ENCODE results near the gene TCHHL1.
A peak's percentile ranks its signal among the peaks of the same experiment; 100 is the strongest.

TCHHL1 gene

GRCh38 chr1:152038871-152039270 lies 50.0 kb downstream of the TCHHL1 start:
- no peak for TF ChIP-seq ZNF274 (IDR thresholded peaks at IDR 0.05; ENCODE audit: low read depth, low read length)
- no peak overlapping the region for H3K4me3 ChIP-seq (ENCODE audit: low read length)

GRCh38 chr1:152036267-152037216 lies 52.3 kb downstream of the TCHHL1 start, which contains the start of gene S100A11:
TSS of gene S100A11 (minus strand) at chr1:152037004. CDS start at chr1:152036915, 89 bp downstream.
- H3K4me3 ChIP-seq (ENCODE audit: low read length): peak within 1 kb of the TSS; percentile 74
- no peak for TF ChIP-seq ZNF274 (IDR thresholded peaks at IDR 0.05; ENCODE audit: low read depth, low read length)

- no peak for TF ChIP-seq ZNF274 (IDR thresholded peaks at IDR 0.05; ENCODE audit: low read depth, low read length)
- peak overlapping the region; percentile 74 for H3K4me3 ChIP-seq (ENCODE audit: low read length)
Observed at GRCh38 chr1:152035539-152036266, 53.2 kb downstream of the TCHHL1 start.

GRCh38 chr1:152034654-152035538 lies 54.0 kb downstream of the TCHHL1 start:
- TF ChIP-seq ZNF274 (IDR thresholded peaks at IDR 0.05; ENCODE audit: low read depth, low read length): no peak
- peak overlapping the region; percentile 74; the same call in 1 of the 2 replicates for H3K4me3 ChIP-seq (ENCODE audit: low read length)

- H3K4me3 ChIP-seq (ENCODE audit: low read length): peak overlapping the region; percentile 9; the same call in 1 of the 2 replicates
- TF ChIP-seq ZNF274 (IDR thresholded peaks at IDR 0.05; ENCODE audit: low read depth, low read length): no peak
Observed at GRCh38 chr1:152034324-152034653, 54.6 kb downstream of the TCHHL1 start.

Measured in GM08714 (cell line).